ENCODE measurements around the gene SCD.
"Not testable (repeated sequence)": the region's sequence is repeated elsewhere in the genome, so short reads cannot be mapped to it uniquely, and the experiment has no call there.

Gene SCD

DNA sequence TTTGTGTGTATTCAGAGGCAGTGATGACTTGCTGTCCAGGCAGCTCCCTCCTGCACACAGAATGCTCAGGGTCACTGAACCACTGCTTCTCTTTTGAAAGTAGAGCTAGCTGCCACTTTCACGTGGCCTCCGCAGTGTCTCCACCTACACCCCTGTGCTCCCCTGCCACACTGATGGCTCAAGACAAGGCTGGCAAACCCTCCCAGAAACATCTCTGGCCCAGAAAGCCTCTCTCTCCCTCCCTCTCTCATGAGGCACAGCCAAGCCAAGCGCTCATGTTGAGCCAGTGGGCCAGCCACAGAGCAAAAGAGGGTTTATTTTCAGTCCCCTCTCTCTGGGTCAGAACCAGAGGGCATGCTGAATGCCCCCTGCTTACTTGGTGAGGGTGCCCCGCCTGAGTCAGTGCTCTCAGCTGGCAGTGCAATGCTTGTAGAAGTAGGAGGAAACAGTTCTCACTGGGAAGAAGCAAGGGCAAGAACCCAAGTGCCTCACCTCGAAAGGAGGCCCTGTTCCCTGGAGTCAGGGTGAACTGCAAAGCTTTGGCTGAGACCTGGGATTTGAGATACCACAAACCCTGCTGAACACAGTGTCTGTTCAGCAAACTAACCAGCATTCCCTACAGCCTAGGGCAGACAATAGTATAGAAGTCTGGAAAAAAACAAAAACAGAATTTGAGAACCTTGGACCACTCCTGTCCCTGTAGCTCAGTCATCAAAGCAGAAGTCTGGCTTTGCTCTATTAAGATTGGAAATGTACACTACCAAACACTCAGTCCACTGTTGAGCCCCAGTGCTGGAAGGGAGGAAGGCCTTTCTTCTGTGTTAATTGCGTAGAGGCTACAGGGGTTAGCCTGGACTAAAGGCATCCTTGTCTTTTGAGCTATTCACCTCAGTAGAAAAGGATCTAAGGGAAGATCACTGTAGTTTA, 15.8 kb downstream of the SCD start:
- no peak for DNase-seq (ENCODE audit: low read depth in 2 of 2)

DNA sequence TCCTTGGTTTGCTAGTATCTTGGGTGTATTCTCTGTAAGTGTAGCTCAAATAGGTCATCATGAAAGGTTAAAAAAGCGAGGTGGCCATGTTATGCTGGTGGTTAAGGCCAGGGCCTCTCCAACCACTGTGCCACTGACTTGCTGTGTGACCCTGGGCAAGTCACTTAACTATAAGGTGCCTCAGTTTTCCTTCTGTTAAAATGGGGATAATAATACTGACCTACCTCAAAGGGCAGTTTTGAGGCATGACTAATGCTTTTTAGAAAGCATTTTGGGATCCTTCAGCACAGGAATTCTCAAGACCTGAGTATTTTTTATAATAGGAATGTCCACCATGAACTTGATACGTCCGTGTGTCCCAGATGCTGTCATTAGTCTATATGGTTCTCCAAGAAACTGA, 17.1 kb downstream of the SCD start:
- DNase-seq (ENCODE audit: low read depth in 2 of 2), result no peak

DNA sequence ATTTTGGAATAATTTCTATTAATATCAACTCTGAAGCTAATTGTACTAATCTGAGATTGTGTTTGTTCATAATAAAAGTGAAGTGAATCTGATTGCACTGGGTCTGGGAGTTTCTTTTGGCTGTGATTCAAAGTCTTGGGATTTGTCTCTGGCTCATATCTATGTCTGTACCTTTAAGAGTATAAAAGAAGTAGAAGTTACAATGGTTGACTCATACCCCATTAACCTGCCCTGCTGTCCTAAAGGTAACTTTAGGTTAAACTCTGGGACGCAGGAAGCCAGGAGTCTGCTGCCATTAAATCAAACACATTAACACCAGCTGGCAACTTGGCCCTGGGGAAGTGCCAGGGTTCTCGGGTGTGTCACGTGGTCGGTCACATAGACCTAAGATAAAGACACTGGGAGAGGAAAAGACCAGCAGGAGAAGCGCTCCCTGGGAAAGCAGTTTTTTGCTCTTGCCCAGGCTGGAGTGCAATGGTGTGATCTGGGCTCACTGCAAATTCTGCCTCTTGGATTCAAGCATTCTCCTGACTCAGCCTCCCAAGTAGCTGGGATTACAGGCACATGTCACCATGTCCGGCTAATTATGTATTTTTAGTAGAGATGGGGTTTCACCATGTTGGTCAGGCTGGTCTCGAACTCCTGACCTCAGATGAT, 17.8 kb downstream of the SCD start:
- no peak for DNase-seq (ENCODE audit: low read depth in 2 of 2)

DNA sequence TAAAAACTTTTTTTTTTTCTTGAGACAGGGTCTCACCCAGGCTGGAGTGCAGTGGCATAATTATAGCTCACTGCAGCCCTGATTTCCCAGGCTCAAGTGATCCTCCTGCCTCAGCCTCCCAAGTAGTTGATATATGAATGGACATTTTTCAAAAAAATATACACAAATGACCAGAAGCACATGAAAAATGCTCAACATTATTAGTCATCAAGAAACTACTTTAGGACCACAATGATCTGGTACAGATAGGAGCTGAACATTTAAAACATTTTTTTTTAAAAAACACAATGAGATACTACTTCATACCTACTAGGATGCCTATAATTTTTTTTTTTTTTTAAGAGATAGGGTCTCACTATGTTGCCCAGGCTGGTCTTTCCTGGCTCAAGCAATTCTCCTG, 21.7 kb downstream of the SCD start:
- DNase-seq (ENCODE audit: low read depth in 2 of 2), result no peak

DNA sequence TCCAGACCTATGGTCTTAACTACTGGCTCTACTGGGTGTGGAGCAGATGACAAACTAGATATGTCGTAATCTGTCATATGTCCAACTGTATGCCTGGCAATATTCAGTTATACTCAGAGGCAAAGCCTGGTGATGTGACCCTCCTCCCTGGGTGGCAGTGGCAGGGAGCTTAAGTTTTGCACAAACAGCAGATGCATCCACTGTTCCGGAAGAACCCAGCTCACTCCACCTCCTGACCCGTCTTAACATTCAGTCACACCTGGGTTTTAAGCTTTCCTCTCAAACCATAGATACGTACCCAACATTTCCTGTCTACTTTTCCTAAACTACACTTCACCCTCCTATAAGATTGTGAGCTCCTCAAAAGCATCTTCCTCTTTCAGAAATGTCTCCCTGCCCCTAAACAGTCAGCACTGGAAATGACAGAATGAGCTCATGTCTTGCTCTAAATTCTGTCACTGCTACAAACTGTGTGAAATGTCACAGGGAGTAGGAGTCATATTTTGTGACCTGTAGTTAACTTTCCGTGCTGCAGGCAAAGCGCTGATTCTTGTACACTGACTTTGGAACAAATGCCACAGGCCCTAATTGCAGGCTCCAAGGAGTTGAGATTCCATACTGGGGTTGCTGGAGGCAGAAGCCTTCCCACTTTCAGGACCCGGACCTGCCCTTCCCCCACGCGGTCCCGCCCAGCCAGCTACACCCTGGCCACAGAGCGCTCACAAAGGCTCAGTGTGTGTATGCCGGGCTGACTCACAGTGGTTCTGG, 23.9 kb downstream of the SCD start:
- peak; percentile 50 to 52 for DNase-seq (ENCODE audit: low read depth in 2 of 2)

DNA sequence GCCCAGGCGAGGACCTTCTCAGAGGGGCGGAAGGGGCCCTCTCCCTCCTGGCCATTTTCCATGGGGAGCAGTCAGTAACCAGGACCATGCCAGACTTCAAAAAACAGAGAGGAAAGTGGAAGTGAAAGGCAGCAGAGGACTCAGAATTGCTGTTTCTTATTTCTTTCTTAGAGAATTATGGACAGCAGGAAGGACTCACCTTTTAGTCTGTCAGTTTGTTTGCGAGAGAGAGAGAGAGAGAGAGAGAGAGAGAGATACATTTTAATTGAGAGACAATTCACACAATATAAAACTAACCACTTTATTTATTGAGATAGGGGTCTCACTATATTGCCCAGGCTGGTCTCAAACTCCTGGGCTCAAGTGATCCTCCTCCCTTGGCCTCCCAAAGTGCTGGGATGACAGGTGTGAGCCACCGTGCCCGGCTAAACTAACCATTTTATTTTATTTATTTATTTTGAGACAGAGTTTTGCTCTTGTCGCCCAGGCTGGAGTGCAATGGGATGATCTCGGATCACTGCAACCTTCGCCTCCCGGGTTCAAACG, 24.5 kb downstream of the SCD start:
- no peak for DNase-seq (ENCODE audit: low read depth in 2 of 2)

DNA sequence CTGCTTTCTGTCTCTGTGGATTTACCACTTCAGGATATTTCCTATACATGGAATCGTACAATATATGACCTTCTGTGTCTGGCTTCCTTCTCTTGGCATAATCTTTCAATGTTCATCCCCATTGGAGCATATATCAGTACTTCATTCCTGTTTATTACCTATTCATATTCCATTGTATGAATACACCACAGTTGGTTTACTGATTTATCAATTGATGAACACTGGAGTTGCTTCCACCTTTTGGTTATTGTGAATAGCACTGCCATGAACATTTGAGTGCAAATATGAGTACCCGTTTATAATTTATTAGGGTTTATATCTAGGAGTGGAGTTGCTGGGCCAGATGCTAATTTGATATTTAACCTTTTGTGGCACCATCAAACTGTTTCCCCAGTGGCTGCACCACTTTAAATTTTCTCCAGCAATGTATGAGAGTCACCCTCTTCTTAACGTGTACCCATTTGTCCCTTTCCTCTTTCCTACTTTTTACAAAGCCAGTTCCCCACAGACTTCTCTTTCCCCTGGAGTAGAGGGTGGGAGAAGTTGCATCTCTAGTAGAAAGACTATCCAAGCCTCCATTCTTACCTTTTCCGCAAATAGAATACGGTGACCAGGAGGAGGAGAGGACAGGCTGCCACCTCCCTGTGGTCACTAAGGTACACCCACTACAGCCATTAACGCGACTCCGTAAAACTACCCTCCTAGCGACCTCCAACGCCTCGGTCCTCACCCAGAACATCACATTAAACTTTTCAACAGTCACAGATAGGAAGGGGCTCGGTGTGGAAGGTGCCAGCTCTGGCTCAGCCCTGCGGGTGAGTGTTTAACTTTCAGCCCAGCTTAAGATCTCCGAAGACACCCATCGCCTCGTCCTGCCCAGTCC, 25.6 kb downstream of the SCD start:
- DNase-seq (ENCODE audit: low read depth in 2 of 2), result no peak

DNA sequence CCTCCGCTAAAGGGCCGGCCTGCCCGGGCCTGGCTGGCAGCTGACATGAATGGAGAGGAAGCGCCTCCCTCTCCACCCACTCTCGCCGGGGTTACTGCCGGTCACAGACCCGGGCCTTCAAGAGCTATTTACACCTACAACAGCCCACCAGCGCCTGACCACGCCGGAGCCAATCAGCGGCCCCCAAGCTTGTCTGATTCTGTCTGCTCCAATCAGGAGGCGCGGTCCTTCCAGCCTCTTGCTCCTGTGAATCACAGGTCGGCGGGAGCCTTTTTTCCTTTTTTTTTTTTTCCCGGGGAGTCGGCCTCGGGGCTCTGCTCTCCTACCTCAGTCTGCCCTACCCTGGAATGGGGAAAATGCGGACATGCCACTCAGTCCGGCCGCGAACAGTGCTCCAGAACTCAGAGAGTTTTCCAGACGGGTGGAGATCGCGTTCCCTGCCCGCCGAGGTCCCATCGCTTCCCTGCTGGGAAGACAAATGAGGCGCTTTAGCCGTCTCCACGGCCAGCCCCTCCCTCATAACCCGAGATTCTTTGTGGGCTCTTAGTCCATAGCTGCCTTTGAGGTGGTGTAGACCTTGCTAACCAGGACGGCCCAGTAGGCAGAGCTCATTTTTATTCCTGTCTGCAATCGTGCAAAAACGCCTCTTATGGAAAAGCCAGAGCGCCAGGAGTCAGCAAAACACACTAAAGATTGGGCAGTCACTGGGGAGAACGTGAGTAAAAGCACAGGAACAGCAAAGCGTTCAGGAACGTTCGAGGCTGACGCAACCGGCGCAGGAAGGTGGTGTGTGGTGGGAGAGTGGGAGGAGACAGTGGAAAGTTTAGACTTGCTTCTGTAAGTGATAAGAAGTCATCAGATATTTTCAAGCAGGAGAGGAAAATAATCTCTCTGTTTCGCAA, 26.5 kb downstream of the SCD start:
- DNase-seq (ENCODE audit: low read depth in 2 of 2), result peak; percentile 96 to 97

DNA sequence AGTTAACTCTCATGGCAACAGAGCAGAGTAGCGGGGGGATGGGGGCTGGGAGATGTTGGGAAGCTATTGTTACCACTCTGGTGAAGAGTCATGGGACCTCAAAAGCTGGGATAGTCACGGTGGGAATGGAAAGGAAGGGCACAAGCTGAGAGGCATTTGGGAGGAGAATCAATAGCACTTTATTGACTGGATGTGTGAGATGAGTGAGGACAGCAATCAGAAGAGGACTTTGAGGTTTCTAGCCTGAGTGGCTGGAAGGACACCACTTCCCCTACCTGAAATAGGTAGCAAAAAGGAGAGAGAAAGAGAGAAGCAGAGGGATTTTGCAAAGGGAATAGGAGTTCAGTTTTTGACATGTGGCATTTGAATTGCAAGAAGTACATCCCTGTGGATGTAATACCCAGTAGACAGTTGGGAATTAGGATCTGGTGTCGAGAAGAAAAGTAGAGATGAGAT, 27.2 kb downstream of the SCD start:
- no peak for DNase-seq (ENCODE audit: low read depth in 2 of 2)

DNA sequence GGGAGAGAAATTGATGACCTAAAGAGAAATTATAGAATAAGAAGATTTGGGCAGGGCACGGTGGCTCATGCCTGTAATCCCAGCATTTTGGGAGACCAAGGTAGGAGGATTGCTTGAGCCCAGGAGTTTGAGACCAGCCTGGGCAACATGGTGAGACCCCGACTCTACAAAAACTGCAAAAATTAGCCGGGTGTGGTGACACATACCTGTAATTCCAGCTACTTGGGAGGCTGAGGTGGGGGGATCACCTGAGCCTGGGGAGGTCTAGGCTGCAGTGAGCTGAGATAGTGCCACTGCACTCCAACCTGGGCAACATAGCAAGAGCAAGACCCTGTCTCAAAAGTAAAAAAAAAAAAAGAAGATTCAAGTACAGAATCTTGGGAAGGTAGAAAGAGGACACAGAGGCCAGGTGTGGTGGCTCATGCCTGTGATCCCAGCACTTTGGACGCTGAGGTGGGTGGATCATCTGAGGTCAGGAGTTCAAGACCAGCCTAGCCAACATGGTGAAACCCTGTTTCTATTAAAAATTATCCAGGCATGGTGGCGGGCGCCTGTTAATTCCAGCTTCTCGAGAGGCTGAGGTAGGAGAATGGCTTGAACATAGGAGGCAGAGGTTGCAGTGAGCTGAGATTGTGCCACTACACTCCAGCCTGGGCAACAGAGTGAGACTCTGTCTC, 27.8 kb downstream of the SCD start:
- not testable (repeated sequence) for DNase-seq (ENCODE audit: low read depth in 2 of 2)

DNA sequence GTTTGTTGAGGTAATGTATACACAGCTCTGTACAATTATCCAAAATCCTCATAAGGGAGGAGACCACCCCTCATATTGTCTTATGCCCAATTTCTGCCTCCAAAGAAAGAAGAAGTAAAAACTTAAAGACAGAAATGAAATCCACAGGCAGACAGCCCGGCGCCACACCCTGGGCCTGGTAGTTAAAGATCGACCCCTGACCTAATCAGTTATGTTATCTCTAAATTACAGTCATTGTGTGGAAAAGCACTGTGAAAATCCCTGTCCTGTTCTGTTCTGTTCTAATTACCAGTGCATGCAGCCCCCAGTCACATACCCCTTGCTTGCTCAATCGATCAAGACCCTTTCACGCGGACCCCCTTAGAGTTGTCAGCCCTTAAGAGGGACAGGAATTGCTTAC, 29.6 kb downstream of the SCD start:
- not testable (repeated sequence) for DNase-seq (ENCODE audit: low read depth in 2 of 2)

DNA sequence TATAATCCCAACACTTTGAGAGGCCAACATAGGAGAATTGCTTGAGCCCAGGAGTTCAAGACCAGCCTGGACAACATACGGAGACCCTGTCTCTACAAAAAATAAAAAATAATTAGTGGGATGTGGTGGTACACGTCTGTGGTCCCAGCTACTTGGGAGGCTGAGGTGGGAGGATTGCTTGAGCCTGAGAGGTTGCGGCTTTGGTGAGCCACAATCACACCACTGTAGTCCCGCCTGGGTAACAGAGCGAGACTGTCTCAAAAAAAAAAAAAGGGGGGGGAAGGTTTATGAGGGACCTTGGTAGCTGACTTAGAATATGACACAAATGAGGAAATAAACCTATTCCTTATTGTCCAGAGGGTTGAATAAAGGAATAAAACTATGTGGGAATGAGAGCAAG, 30.8 kb downstream of the SCD start:
- no peak for DNase-seq (ENCODE audit: low read depth in 2 of 2)

DNA sequence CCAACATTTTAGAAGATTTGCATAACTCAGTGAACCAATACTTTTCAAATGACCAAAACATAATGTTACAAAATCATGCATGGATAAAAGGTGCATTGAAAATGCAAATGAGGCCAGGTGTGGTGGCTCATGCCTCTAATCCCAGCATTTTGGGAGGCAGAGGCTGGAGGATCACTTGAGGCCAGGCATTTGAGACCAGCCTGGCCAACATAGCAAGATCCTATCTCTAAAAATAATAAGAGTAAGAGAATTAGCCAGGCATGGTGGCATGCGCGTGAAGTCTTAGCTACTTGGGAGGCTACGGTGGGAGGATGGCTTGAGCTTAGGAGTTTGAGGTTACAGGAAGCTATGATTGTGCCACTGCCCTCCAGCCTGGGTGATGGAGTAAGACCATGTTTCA, 33.4 kb downstream of the SCD start:
- DNase-seq (ENCODE audit: low read depth in 2 of 2), result no peak

DNA sequence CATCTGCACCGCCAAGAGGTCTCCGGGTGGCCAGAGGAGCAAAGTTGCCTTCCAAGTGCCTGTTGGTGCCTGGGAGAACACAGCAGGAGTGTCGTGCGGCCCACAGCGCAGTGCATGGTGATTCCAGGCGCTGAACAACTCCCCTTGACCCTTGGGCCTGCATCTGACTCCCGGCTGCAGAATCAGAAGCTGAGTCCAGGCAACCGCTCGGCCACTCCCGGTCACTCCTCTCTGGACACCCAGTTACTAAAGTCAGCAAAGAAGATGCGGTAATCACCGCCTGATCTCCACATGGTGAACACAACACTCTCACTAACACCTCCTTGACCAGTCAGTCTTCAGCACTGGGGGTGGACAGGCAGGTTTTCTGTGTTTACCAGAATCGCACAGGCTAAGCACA, 35.5 kb downstream of the SCD start:
- DNase-seq (ENCODE audit: low read depth in 2 of 2), result no peak

DNA sequence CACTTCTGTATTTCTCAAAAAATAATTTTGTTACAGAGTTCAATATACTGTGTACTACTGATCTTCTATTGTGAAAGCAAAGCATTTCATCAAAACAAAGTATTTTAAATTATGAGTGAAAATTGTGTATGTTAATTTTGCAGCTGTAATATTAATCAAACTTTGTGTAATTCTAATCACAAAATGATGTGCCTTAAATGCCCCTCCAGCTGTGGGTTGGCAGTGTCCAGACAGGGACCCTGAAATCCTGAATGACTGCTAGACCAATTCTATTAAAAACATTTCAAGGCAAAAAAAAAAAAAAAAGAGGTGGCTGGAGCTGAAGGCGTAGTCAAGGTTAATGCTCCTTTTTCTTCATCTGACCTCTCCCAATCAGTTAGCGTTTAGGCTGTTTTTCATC, 36.2 kb downstream of the SCD start:
- DNase-seq (ENCODE audit: low read depth in 2 of 2), result no peak

DNA sequence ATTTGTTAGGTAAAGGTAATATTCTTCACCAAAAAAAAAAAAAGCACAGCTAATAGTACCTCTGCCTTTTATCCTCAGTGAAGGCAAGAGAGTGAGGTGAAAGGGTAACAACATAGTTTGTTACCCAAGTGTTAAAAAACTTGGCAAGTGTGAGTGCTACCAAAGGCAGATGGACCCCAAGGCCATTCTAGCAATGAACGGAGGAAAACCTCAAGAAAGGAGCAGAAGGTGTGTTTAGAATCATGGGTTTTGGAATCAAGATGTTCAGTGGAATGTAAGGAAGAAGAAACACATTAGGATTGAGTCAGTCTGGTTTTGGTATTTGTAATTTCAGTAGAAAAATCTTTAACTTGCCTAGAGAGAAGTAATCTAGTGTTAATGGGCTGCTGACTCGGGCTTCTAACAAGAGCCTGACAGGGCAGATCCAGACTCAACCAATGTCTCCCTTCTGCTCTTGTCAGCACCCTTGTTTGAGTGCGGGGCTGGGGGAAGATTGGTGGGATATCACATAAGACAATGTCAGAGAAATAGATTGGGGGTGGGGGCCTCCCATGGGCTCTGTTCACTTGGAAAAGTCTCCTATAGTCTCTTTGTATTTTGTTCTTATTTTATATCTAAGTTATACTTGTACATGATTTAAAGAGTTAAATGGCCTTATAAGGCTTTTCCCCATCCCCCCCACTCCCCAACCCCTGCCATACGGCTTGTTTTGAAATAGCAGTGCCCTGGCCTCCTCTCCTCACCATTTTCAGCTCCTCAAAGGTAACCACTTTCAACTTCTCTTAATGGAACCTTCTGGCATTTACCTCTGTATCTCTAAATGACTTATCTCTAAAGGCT, 44.4 kb downstream of the SCD start:
- DNase-seq (ENCODE audit: low read depth in 2 of 2), result no peak

DNA sequence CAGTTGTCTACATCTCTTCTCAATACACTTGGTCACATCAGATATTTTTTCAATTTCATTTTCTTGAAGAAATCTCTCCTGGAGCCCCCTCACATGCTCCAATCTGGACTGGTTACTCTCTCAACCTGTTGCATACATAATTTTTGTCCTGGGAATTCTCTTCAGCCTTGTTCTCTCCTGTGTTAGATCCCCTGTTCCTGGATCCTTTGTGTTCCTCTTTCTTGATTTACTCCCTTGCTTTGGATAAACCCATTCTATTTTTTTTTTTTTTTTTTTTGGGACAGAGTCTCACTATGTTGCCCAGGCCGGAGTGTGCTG, 45.6 kb downstream of the SCD start:
- no peak for DNase-seq (ENCODE audit: low read depth in 2 of 2)

DNA sequence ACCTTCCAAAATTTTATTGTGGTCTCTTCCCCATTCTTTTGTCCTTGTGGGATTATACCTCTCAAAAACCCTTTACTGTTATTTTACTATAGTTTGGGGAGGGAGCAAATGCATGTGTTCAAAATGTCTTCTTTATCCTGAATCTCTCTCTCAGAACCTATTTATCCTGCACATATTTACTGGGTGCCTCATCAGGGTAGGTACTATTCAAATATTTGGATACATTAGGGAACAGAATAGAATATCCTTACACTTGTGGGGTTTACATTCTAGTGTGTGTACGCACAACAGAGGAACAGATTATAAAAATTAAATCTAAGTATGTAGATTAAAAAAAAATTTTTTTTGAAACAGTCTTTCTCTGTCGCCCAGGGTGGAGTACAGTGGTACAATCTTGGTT, 48.6 kb downstream of the SCD start:
- DNase-seq (ENCODE audit: low read depth in 2 of 2), result no peak

DNA sequence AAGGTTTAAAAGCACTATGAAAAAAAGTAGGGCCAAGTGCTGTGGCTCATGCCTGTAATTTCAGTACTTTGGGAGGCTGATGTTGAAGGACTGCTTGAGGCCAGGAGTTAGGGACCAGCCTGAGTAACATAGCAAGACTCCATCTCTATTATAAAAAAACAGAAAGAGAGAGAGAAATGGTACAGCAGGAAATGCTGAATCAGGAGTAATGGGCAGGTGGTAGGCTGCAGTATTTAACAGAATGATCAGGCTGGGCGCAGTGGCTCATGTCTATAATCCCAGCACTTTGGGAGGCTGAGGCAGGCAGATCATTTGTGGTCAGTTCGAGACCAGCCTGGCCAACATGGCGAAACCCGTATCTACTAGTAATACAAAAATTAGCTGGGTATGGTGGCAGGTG, 49.6 kb downstream of the SCD start:
- DNase-seq (ENCODE audit: low read depth in 2 of 2), result no peak
